ENCODE measurements around the gene FBXO47. TPM values are rescaled to one million over a fixed set of nuclear protein-coding genes. Genes with fewer than 3 reads are reported as not detected.
"Not testable (repeated sequence)": the region's sequence is repeated elsewhere in the genome, so short reads cannot be mapped to it uniquely, and the experiment has no call there.

FBXO47 gene
- polyA plus RNA-seq, 1 donor, result not detected

DNA sequence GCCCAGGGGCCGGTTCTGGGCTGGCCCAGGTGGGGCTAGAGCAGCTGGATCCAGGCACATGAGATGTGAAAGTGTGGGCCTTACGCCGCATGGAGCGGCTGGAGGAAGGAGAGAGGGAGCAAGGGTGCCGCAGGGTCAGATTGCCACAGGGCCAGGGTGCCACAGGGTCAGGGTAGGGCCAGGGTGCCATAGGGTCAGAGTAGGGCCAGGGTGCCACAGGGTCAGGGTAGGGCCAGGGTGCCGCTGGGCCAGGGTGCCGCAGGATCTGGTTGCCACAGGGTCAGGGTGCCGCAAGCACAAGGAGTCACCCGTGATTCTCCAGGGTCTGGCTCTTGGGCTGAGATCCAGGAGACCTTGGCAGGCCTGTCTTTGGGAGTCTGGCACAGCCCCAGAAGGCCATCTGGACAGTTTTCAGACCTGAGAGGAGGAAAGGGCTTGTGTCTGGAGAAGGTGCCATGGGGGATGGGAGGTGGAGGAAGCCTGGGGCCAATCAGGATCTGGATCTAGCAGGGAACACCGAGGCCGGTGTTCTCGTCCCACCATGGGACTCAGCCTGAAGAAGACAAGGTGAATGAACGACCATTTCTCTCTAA lies 54.9 kb downstream of the FBXO47 start:
- DNase-seq, result no peak
- Histone ChIP-seq H3K27me3 (ENCODE audit: control insufficient read depth, insufficient read depth, low read length) (no peaks in the 10 kb centered on the region), H3K36me3 (ENCODE audit: control insufficient read depth, insufficient read depth, low read length) (peaks cover 95% of the 10 kb centered on the region), H3K9me3 (ENCODE audit: control insufficient read depth, low read depth, low read length) (no peaks in the 10 kb centered on the region), H3K4me3 (ENCODE audit: low read length) (no peak overlapping the region), H3K27ac (ENCODE audit: low read length) (no peak overlapping the region), H3K4me1 (ENCODE audit: control insufficient read depth, insufficient read depth, low read length) (peaks cover 45% of the 10 kb centered on the region)
- WGBS (ENCODE audit: insufficient coverage, low lambda C conversion rate), result 80% methylated on average over 1 of the region's 13 CpGs

DNA sequence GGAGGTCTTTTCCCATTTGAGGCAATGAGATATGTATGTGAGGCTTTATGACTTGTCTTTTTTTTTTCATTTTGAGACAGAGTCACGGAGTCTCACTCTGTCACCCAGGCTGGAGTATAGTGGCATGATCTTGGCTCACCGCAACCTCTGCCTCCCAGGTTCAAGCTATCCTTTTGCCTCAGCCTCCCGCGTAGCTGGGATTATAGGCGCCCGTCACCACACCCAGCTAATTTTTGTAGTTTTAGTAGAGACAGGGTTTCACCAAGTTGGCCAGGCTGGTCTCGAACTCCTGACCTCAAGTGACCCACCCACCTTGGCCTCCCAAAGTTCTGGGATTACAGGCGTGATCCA lies 55.5 kb downstream of the FBXO47 start:
- not testable (repeated sequence) for H3K27ac ChIP-seq (ENCODE audit: low read length); DNase-seq; H3K9me3 ChIP-seq (ENCODE audit: control insufficient read depth, low read depth, low read length); H3K27me3 ChIP-seq (ENCODE audit: control insufficient read depth, insufficient read depth, low read length); H3K4me3 ChIP-seq (ENCODE audit: low read length)
- Histone ChIP-seq H3K36me3 (ENCODE audit: control insufficient read depth, insufficient read depth, low read length) (peaks cover 95% of the 10 kb centered on the region), H3K4me1 (ENCODE audit: control insufficient read depth, insufficient read depth, low read length) (peaks cover 45% of the 10 kb centered on the region)
- WGBS (ENCODE audit: insufficient coverage, low lambda C conversion rate), result no CpG with 5 or more reads among the region's 8 CpGs

DNA sequence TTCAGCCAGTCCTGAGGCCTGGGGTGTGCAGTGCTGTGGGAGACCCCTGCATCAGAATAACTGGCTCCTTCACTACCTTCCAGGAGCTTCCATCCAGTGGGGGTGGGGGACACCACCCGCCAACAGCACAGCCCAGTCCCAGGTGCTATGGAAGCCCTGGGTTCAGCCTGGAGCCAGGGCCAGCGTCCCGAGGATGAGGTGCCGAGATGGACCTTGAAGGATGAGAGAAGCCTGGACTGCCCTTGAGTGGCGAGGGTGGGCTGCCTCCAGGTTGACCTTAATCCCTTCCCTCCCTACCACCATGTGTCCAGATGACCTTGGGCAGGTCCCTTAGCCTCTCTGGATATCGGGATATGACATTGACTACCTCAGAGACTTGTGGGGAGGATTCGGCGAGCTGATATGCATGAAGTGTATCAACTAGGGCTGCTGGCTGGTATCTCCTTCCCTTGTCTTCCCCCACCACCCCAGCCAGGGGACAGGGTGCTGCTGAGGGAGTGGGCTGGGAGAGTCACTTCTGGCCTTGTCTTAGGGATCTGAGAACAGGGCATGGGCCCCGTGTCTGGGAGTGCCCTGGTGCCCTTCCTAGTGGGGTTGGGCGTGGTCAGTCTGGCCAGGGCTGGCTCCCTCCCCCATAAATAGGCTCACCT lies 56.0 kb downstream of the FBXO47 start:
- Histone ChIP-seq H3K4me1 (ENCODE audit: control insufficient read depth, insufficient read depth, low read length) (peaks cover 45% of the 10 kb centered on the region), H3K27ac (ENCODE audit: low read length) (no peak overlapping the region), H3K9me3 (ENCODE audit: control insufficient read depth, low read depth, low read length) (no peaks in the 10 kb centered on the region), H3K36me3 (ENCODE audit: control insufficient read depth, insufficient read depth, low read length) (peaks cover 93% of the 10 kb centered on the region), H3K4me3 (ENCODE audit: low read length) (no peak overlapping the region), H3K27me3 (ENCODE audit: control insufficient read depth, insufficient read depth, low read length) (no peaks in the 10 kb centered on the region)
- WGBS (ENCODE audit: insufficient coverage, low lambda C conversion rate), result no CpG with 5 or more reads among the region's 10 CpGs
- no peak for DNase-seq

DNA sequence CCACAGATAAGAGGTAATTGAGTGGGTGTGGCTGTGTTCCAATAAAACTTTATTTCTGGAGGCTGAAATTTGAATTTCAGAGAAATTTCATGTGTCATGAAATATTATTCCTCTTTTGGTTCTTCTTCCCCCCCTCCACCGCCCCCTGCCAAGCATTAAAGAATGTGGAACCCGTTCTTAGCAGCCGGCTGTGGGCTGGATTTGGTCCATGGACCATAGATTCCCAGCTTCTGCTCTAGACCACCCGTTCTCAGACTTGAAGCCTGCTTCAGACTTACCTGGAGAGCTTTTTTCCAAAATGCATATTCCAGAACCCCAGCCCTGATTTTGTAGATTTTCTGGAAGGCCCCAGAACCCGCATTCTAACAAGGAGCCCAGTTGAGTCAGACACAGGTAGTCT lies 56.9 kb downstream of the FBXO47 start:
- peaks cover 93% of the 10 kb centered on the region for H3K36me3 ChIP-seq (ENCODE audit: control insufficient read depth, insufficient read depth, low read length)
- no peak overlapping the region for H3K4me3 ChIP-seq (ENCODE audit: low read length)
- no peaks in the 10 kb centered on the region for H3K27me3 ChIP-seq (ENCODE audit: control insufficient read depth, insufficient read depth, low read length)
- no peak for DNase-seq
- peaks cover 38% of the 10 kb centered on the region for H3K4me1 ChIP-seq (ENCODE audit: control insufficient read depth, insufficient read depth, low read length)
- WGBS (ENCODE audit: insufficient coverage, low lambda C conversion rate), result no CpG with 5 or more reads among the region's 5 CpGs
- no peak overlapping the region for H3K27ac ChIP-seq (ENCODE audit: low read length)
- no peaks in the 10 kb centered on the region for H3K9me3 ChIP-seq (ENCODE audit: control insufficient read depth, low read depth, low read length)

DNA sequence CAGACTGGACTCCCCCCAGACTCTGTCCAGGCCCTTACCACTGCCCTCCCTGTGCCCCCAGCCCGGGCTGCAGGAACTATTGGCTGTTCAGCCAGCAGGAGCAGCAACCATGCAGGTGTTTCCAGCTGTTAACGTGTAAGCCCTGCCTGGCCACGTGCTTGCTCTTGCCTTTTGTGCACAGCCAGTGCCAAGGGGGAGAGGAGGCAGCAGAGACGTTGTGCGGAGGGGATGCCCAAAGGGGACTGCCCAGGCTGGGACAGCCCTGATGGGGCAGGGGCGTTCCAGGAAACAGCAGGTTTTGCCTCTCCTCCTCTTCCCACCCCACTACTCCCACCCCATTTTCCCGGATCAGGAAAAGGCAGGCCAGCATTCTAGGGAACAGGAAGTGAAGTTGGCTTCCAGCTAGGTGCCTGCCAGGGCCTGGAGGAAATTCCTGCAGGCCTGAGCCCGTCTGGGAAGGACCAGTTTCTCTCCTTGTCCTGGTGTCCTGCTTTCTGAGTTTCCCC lies 58.5 kb downstream of the FBXO47 start:
- Histone ChIP-seq H3K27ac (ENCODE audit: low read length) (no peak overlapping the region), H3K27me3 (ENCODE audit: control insufficient read depth, insufficient read depth, low read length) (no peaks in the 10 kb centered on the region), H3K36me3 (ENCODE audit: control insufficient read depth, insufficient read depth, low read length) (peaks cover 88% of the 10 kb centered on the region), H3K4me3 (ENCODE audit: low read length) (no peak overlapping the region), H3K4me1 (ENCODE audit: control insufficient read depth, insufficient read depth, low read length) (peaks cover 22% of the 10 kb centered on the region), H3K9me3 (ENCODE audit: control insufficient read depth, low read depth, low read length) (no peaks in the 10 kb centered on the region)
- WGBS (ENCODE audit: insufficient coverage, low lambda C conversion rate), result 100% methylated on average over 1 of the region's 8 CpGs
- DNase-seq, result no peak

DNA sequence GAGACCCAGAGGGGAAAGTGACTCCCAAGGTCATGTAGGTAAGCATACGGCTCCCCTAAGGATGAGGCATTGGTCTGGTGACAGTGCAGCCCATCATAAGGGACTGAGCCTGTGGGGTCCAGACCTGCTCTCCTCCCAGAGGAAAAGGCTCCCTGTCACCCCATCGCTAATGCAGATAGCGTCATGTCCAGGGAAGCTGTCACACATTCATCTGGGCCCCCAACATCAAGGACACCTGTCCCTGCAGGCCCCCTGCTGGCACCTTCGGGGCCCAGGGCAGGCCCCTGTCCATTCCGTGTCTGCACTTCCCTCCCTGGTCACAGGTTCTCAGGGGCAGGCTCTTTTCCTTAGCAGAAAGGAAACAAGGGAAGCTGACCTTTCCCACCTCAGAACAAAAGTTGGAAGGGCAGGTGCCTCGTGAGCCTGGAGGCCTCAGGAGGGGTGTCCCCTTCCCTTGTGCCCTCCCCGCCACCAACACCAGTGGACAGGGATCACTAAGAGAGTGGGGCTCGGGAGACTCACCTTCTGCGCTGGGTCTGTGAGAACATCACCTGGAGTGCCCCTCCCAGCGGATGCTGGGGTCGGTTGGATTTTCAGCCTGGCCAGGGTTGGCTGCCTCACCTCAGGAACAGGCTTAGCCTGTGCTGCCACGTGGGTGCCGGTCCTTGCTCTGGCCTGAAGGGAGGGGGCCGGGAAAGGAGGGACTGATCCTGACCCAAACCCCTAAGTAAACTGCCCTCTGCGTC lies 59.1 kb downstream of the FBXO47 start:
- no CpG with 5 or more reads among the region's 15 CpGs for WGBS (ENCODE audit: insufficient coverage, low lambda C conversion rate)
- H3K36me3 ChIP-seq (ENCODE audit: control insufficient read depth, insufficient read depth, low read length), result peaks cover 88% of the 10 kb centered on the region
- no peak for DNase-seq
- no peaks in the 10 kb centered on the region for H3K9me3 ChIP-seq (ENCODE audit: control insufficient read depth, low read depth, low read length)
- H3K4me1 ChIP-seq (ENCODE audit: control insufficient read depth, insufficient read depth, low read length), result peaks cover 17% of the 10 kb centered on the region
- no peak overlapping the region for H3K27ac ChIP-seq (ENCODE audit: low read length)
- no peaks in the 10 kb centered on the region for H3K27me3 ChIP-seq (ENCODE audit: control insufficient read depth, insufficient read depth, low read length)
- no peak overlapping the region for H3K4me3 ChIP-seq (ENCODE audit: low read length)

DNA sequence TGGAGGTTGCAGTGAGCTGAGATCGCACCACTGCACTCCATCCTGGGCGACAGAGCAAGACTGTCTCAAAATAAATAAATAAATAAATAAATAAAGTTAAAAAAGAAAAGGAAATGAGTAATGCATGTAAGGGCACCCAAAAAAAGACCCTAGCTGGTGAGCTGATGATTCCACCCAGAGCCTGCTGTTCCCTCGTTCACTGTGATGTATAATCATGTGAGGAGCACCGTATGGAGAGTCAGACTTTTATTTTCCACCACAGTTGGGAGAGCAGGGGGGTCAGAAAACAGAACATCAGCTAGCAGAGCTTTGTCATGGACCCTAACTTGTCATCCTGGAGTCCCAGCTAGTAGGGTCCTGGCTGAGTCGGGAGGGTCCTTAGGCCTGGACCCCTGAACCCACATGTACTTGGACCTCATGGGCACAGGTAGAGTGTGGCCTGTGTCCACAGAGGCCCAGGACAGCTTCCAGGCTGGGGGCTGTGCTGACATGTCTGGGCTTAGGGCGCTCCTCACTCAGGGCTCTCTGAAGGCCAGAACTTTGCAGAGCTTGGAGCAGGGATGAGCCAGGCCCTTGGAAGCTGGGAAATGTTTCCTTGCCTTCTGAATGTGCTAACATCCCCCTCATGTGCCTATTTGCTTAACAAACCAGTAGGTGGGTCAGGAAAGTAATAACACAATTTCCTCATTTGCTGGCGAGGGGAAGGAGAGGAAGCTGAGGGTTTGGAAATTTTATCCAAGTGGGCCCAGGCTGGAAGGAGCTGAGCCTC lies 60.6 kb downstream of the FBXO47 start:
- Histone ChIP-seq H3K27me3 (ENCODE audit: control insufficient read depth, insufficient read depth, low read length) (no peaks in the 10 kb centered on the region), H3K4me3 (ENCODE audit: low read length) (no peak overlapping the region), H3K36me3 (ENCODE audit: control insufficient read depth, insufficient read depth, low read length) (peaks cover 85% of the 10 kb centered on the region), H3K4me1 (ENCODE audit: control insufficient read depth, insufficient read depth, low read length) (peaks cover 8% of the 10 kb centered on the region), H3K27ac (ENCODE audit: low read length) (no peak overlapping the region), H3K9me3 (ENCODE audit: control insufficient read depth, low read depth, low read length) (no peaks in the 10 kb centered on the region)
- DNase-seq, result no peak
- WGBS (ENCODE audit: insufficient coverage, low lambda C conversion rate), result 100% methylated on average over 2 of the region's 7 CpGs

DNA sequence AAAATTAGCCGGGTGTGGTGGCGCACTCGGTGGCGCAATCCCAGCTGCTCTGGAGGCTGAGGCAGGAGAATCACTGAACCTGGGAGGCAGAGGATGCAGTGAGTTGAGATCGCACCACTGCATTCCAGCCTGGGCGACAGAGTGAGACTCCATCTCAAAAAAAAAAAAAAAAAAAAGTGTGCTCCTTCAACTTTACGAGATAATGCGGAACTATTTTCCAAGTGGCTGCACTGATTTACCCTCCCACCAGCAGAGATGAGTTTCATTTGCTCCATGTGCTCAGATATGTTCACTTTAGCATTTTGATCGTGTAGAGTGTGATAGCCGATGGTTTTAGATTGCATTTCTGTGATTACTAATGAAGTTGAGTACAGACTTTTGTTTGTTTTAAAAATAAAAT lies 61.8 kb downstream of the FBXO47 start:
- DNase-seq, result no peak
- Histone ChIP-seq H3K9me3 (ENCODE audit: control insufficient read depth, low read depth, low read length) (no peaks in the 10 kb centered on the region), H3K4me1 (ENCODE audit: control insufficient read depth, insufficient read depth, low read length) (peaks cover 13% of the 10 kb centered on the region), H3K27ac (ENCODE audit: low read length) (no peak overlapping the region), H3K4me3 (ENCODE audit: low read length) (no peak overlapping the region), H3K27me3 (ENCODE audit: control insufficient read depth, insufficient read depth, low read length) (no peaks in the 10 kb centered on the region), H3K36me3 (ENCODE audit: control insufficient read depth, insufficient read depth, low read length) (peaks cover 82% of the 10 kb centered on the region)
- WGBS (ENCODE audit: insufficient coverage, low lambda C conversion rate), result no CpG with 5 or more reads among the region's 10 CpGs

DNA sequence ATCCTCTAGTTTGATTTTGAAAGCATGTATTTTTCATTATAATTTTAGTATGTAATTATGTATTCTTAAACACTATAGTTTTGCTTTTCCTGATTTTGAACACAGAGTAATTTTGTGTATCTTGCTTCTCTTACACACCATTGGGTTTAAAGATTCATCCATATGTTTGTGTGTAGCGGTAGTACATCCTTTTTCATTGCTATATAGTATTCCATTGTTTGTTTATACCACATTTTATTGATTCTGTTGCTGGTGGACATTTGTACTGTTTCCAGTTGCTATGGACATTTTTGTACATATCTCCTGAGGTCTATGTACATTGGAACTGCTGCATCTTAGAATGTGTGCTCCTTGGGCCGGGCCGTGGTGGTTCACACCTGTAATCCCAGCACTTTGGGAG lies 62.3 kb downstream of the FBXO47 start:
- Histone ChIP-seq H3K36me3 (ENCODE audit: control insufficient read depth, insufficient read depth, low read length) (peaks cover 81% of the 10 kb centered on the region), H3K27me3 (ENCODE audit: control insufficient read depth, insufficient read depth, low read length) (no peaks in the 10 kb centered on the region), H3K9me3 (ENCODE audit: control insufficient read depth, low read depth, low read length) (no peaks in the 10 kb centered on the region), H3K4me1 (ENCODE audit: control insufficient read depth, insufficient read depth, low read length) (peaks cover 9% of the 10 kb centered on the region), H3K4me3 (ENCODE audit: low read length) (no peak overlapping the region), H3K27ac (ENCODE audit: low read length) (no peak overlapping the region)
- no CpG with 5 or more reads among the region's 3 CpGs for WGBS (ENCODE audit: insufficient coverage, low lambda C conversion rate)
- no peak for DNase-seq

DNA sequence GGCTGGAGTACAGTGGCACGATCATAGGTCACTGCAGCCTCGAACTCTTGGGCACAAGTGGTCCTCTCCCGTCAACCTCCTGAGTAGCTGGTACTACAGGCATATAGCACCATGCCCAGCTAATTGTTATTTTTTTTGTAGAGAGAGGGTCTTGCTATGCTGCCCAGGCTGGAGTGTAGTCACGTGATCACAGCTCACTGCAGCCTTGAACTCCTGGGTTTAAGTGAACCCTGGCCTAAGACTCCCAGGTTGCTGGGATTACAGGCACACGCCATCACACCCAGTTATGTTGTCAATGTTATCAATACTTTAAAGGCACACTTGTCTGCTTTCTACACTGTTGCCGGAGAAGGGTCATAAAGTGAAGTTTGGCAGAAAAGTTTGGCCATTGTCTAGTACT lies 63.8 kb downstream of the FBXO47 start:
- peaks cover 84% of the 10 kb centered on the region for H3K36me3 ChIP-seq (ENCODE audit: control insufficient read depth, insufficient read depth, low read length)
- H3K9me3 ChIP-seq (ENCODE audit: control insufficient read depth, low read depth, low read length), result no peaks in the 10 kb centered on the region
- no peak overlapping the region for H3K27ac ChIP-seq (ENCODE audit: low read length)
- H3K4me1 ChIP-seq (ENCODE audit: control insufficient read depth, insufficient read depth, low read length), result peaks cover 22% of the 10 kb centered on the region
- no CpG with 5 or more reads among the region's 6 CpGs for WGBS (ENCODE audit: insufficient coverage, low lambda C conversion rate)
- H3K4me3 ChIP-seq (ENCODE audit: low read length), result no peak overlapping the region
- no peak for DNase-seq
- no peaks in the 10 kb centered on the region for H3K27me3 ChIP-seq (ENCODE audit: control insufficient read depth, insufficient read depth, low read length)
